GM19468 (cell line): Measurements from ENCODE around the gene RCAN1.
"Not testable (repeated sequence)": the region's sequence is repeated elsewhere in the genome, so short reads cannot be mapped to it uniquely, and the experiment has no call there.

ENCODE experiments used
- ATAC-seq: cut with Tn5 transposase; IDR thresholded peaks from one replicate; pipeline ENCODE4 v1.9.1; 2021; ENCODE audit warnings: mild to moderate bottlenecking, moderate library complexity, moderate number of reproducible peaks; ENCODE audit not compliant: unreplicated experiment; ENCODE audit errors: extremely low read depth

RCAN1 gene

GRCh38 chr21:34574601-34575529 is 40.0 kb downstream of the RCAN1 start:
- ATAC-seq: no peak

DNA sequence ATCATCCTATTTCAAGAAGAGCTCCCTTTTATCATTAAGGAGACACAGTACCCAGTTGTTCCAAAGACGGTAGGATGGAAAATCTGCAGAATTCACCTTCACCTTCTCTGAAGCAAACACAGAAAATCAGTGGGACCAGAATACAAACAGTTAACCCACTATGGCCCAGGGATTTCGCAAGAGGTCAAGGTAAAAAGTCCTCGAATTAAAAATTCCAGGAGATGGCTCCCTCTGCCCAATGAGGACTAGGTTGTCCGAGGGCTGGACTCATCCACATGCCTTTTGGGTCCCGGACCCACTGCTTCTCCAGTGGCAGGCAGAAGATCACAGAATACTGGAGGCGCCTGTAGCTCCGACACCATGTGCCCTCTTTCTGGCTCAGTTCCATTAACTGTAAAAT is 42.9 kb downstream of the RCAN1 start:
- no peak for ATAC-seq

DNA sequence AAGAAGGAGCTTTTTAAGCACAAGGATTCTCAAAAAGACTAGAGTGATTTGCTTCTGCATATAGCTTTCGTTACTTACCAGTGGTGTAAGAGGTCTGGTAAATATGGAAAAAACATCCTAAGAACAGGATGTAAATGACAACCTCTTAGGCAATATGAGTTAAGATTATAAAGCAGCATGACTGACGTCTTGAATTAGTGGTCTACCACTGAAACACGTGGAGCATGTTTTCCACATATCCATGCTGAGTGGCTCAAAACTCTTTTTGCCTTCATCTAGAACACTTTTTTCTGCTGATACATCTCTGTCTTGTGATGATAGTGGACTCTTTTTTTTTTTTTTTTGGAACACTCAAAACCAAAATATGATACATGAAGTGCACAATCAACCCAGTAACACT is 44.6 kb downstream of the RCAN1 start:
- ATAC-seq: no peak

- ATAC-seq: no peak
Measured at GRCh38 chr21:34569381-34569979, 45.4 kb downstream of the RCAN1 start.

GRCh38 chr21:34568801-34569200 is 46.1 kb downstream of the RCAN1 start:
- not testable (repeated sequence) for ATAC-seq

- no peak for ATAC-seq
Measured at GRCh38 chr21:34567604-34568155, 47.2 kb downstream of the RCAN1 start.

GRCh38 chr21:34565238-34565637 is 49.7 kb downstream of the RCAN1 start:
- no peak for ATAC-seq

GRCh38 chr21:34563370-34563769 is 51.5 kb downstream of the RCAN1 start:
- ATAC-seq: not testable (repeated sequence)

DNA sequence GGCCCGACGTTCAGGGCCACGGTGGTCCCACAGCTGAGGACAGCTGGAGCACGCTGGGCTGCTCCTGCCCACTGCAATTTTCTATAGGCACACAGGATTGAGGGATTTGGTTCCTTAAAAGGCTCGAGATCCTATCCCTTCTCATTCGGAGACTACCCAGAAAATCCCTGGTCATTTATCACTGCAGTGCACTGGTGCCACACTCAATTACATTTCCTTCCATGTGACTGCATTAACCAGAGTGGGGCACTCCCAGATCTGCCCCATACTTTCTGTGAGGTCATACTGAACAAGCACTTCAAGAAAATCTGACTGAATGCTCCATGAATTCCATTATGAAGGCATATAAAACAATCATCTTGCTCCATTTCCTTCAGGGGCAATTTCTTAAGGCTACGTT is 53.1 kb downstream of the RCAN1 start:
- no peak for ATAC-seq

GRCh38 chr21:34560609-34561008 is 54.3 kb downstream of the RCAN1 start:
- no peak for ATAC-seq

DNA sequence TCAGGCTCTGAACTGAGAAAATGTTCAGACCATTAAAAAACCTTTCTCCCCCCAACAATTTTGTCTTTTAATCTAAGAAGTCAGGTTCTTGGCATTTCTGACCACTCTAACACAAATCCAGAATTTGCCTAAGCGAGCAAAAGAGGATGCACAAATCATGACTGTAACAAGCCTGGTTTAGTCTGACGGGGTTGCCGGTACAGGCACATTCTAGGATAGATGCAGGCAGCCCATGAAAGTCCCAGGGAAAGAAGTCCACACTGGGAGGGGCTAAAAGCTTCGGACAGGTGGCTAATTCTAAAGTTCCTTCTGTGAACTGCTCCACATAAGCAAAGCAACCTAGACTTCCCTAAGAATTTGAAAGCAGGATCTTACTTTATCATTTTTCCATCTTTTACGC is 54.9 kb downstream of the RCAN1 start:
- ATAC-seq: no peak

- no peak for ATAC-seq
Measured at GRCh38 chr21:34559089-34559631, 55.8 kb downstream of the RCAN1 start.

- ATAC-seq: no peak
Measured at GRCh38 chr21:34558166-34558565, 56.7 kb downstream of the RCAN1 start.

DNA sequence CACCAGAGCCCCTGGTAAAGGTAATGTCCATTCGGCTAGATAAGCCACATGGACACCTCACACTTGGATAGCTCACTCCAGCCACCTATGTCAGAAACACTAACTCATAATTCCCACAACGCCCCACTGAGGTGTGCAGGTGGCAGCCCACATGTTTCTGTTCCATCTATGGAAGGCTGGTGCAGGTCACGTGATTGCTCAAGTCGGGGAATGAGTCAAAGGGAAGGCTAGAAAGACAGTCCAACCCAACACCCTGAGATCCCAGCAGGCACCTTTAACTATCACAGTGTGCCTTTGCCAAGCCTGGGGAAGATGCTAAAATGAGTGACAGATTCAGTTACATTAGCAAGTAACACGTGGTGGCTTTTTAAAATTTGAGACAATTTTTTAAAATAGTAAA is 57.7 kb downstream of the RCAN1 start:
- ATAC-seq: no peak

GRCh38 chr21:34554670-34555069 is 60.2 kb downstream of the RCAN1 start:
- not testable (repeated sequence) for ATAC-seq

DNA sequence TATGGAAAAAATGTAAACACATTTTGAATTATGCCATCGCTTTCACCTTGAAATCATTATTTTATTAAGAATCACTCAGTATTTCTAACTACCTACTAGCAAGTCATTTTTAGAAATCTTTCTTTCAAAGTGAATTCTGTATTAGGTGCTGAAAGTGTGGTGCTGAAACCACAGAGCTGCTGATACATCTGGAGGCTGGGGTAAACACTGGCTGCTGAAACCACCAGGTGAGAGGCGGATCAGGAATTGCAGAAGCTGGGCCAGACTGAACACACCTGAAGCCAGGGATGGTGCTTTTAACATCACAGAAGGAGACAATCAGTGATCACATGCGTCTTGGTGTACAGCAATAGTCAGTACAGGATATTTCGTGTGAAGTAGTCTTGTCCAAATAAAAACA is 60.7 kb downstream of the RCAN1 start:
- ATAC-seq: no peak

DNA sequence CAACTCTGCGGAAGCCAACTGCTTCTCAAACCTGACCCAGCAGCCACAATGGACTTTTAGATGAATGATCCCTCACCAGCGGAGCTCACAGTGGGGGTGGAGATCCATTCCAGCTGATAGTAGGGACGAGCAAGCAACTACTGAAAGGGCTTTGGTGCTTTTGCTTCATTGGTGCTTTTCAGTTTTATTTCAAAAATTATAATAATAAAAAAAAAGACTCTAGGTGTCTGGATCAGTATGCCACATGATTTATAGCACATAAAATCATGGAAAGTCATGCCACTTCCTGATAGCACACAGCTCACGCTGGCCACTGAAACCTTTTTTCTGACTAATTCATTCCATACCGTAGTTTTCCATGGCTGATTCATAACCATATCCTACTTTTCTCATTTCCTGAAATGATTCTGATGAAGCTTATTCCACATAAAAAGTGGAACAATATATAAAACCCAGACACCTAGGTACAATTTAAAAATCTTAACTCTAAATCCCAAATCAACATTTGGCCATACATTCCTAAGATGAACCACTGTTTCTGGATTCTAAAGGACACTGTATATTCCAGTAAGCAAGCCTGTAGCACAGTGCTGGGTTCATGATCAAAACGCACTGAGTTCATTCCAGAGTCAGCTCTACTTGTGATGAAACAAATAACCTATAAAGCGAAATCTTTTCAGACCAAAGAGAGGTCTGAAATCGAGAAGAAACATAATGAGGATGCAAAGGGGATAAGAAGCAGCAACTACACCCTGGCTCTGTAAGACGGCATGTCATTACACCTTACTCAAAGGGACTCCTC is 61.6 kb downstream of the RCAN1 start:
- ATAC-seq: no peak

DNA sequence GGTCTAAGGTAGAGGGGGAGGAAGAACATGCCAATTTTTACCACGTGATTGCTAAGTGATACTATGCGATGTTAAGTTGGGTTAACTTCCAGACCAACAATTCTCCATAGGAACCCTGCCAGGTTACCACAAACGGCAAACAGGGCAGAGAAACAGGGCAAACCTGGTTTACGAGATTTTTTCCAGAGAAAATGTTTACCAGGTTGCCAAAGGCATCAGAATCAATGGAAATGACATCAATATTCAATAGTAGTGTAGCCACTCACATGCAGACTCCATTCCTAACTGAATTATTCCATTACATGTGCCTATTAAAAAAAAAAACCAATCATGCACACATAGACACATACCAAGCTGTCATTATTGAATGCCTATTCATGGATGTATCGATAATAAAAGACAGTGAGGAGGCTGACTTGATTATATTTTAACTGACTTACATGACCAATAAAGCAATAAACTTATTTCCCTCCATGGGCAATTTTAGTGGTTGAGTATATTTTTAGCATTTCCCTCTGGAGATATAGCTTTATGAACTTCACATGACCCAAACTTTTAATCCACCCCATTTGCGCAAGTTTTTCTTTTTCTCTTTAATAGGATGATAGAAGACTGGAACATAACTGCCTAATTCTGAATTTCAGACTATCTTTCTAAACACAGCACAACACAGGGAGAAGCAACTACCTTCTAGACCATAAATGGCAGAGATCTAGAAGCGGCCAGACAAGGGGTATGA is 62.4 kb downstream of the RCAN1 start:
- ATAC-seq: no peak

DNA sequence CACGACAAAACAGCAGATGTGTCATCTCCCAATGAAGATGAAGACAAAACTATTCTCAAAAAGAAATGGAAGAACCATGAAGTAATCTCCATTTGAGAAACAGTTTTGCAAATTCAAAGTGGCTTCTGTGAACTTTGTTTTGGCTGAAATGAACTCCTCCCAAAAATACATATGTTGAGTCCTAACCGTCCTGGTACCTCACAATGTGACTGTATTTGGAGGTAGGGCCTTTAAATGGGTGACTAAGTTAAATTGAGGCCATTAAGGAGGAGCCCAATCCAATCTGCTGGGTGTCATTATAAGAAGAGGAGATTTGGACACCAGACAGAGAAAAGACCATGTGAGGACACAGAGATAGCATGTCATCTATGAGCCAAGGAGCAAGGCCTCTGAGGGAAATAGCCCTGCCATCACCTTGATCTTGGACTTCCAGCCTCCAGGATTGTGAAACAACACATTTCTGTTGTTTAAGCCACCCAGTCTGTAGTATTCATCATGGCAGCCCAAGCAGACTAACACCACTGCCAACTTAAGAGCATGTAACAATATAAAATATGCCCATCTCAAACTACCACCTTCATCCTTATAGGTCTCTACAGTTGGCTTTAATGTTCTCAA is 64.6 kb downstream of the RCAN1 start:
- no peak for ATAC-seq
